ENCODE data around the gene MZF1. TPM values are rescaled to one million over a fixed set of nuclear protein-coding genes. Genes with fewer than 3 reads are reported as not detected.

The MZF1 gene
- total RNA-seq, 1 experiment from 2014 or later, result not detected

GRCh38 chr19:58552655-58553054 lies 20.5 kb downstream of the MZF1 start:
- Histone ChIP-seq H3K4me3 (no peak overlapping the region), H4K20me1 (ENCODE audit: insufficient read depth) (peaks cover under 1% of the 10 kb centered on the region; the same call in 1 of the 2 replicates), H3K36me3 (ENCODE audit: low read depth) (0 out of 2 replicates have a peak, but pooled peaks cover under 1% of the 10 kb centered on the region), H3K79me2 (ENCODE audit: low read depth) (peaks cover 27% of the 10 kb centered on the region), H3K27ac (no peak overlapping the region), H2AFZ (no peak overlapping the region), H3K9me3 (ENCODE audit: insufficient read depth, low read depth) (no peaks in the 10 kb centered on the region), H3K27me3 (ENCODE audit: insufficient read depth, low read depth) (no peaks in the 10 kb centered on the region), H3K9me2 (ENCODE audit: insufficient read depth) (no peaks in the 10 kb centered on the region), H3K4me2 (no peak overlapping the region), H3F3A (ENCODE audit: insufficient read depth, low read depth) (peaks cover 22% of the 10 kb centered on the region; the same call in 1 of the 2 replicates), H3K4me1 (replicated peaks; ENCODE audit: insufficient read depth) (peaks cover 7% of the 10 kb centered on the region; the same call in 1 of the 2 replicates)
- DNase-seq, result no peak
- ChIA-PET CTCF (no interaction called here), POLR2A (ENCODE audit: unreplicated experiment) (no interaction called here)
- intact Hi-C loops (cut with micrococcal nuclease; ENCODE audit: unreplicated experiment), result no loop called here
- no TSS peak for BruUV-seq (replicated peaks)
- TF ChIP-seq EZH2 (IDR thresholded peaks at IDR 0.05; ENCODE audit: low read depth) (no peak), CTCF (conservative IDR thresholded peaks at IDR 0.05) (no peak)

GRCh38 chr19:58551577-58552471 lies 21.3 kb downstream of the MZF1 start:
- Histone ChIP-seq H3K27me3 (ENCODE audit: insufficient read depth, low read depth) (no peaks in the 10 kb centered on the region), H3K4me3 (no peak overlapping the region), H3K9me2 (ENCODE audit: insufficient read depth) (no peaks in the 10 kb centered on the region), H3F3A (ENCODE audit: insufficient read depth, low read depth) (peaks cover 22% of the 10 kb centered on the region; the same call in 1 of the 2 replicates), H3K4me2 (no peak overlapping the region), H3K4me1 (replicated peaks; ENCODE audit: insufficient read depth) (peaks cover 7% of the 10 kb centered on the region; the same call in 1 of the 2 replicates), H4K20me1 (ENCODE audit: insufficient read depth) (peaks cover 9% of the 10 kb centered on the region; the same call in 1 of the 2 replicates), H3K36me3 (ENCODE audit: low read depth) (peaks cover 5% of the 10 kb centered on the region; the same call in 1 of the 2 replicates), H3K27ac (no peak overlapping the region), H3K9me3 (ENCODE audit: insufficient read depth, low read depth) (no peaks in the 10 kb centered on the region), H2AFZ (no peak overlapping the region), H3K79me2 (ENCODE audit: low read depth) (peaks cover 36% of the 10 kb centered on the region)
- no peak for DNase-seq
- ChIA-PET POLR2A (ENCODE audit: unreplicated experiment) (no interaction called here), CTCF (no interaction called here)
- TF ChIP-seq EZH2 (IDR thresholded peaks at IDR 0.05; ENCODE audit: low read depth), result no peak
- TF ChIP-seq CTCF (conservative IDR thresholded peaks at IDR 0.05), result no peak
- BruUV-seq (replicated peaks), result TSS peak; percentile 54
- intact Hi-C loops (cut with micrococcal nuclease; ENCODE audit: unreplicated experiment), result no loop called here

- BruUV-seq (replicated peaks), result no TSS peak
- intact Hi-C loops (cut with micrococcal nuclease; ENCODE audit: unreplicated experiment), result no loop called here
- peaks cover 16% of the 10 kb centered on the region for H4K20me1 ChIP-seq (ENCODE audit: insufficient read depth)
- H3K79me2 ChIP-seq (ENCODE audit: low read depth), result peaks cover 43% of the 10 kb centered on the region
- peaks cover 22% of the 10 kb centered on the region; the same call in 1 of the 2 replicates for H3F3A ChIP-seq (ENCODE audit: insufficient read depth, low read depth)
- H3K36me3 ChIP-seq (ENCODE audit: low read depth), result peaks cover 5% of the 10 kb centered on the region; the same call in 1 of the 2 replicates
- H3K4me3 ChIP-seq, result no peak overlapping the region
- H3K9me3 ChIP-seq (ENCODE audit: insufficient read depth, low read depth), result no peaks in the 10 kb centered on the region
- CTCF ChIA-PET, result no interaction called here
- no peak overlapping the region for H3K4me2 ChIP-seq
- no peak for TF ChIP-seq EZH2 (IDR thresholded peaks at IDR 0.05; ENCODE audit: low read depth)
- TF ChIP-seq CTCF (conservative IDR thresholded peaks at IDR 0.05), result no peak
- H3K9me2 ChIP-seq (ENCODE audit: insufficient read depth), result no peaks in the 10 kb centered on the region
- POLR2A ChIA-PET (ENCODE audit: unreplicated experiment), result no interaction called here
- no peak overlapping the region for H2AFZ ChIP-seq
- no peak for DNase-seq
- H3K27me3 ChIP-seq (ENCODE audit: insufficient read depth, low read depth), result no peaks in the 10 kb centered on the region
- H3K27ac ChIP-seq, result no peak overlapping the region
- H3K4me1 ChIP-seq (replicated peaks; ENCODE audit: insufficient read depth), result peaks cover 14% of the 10 kb centered on the region; the same call in 1 of the 2 replicates
Measured at GRCh38 chr19:58551123-58551497, 22.0 kb downstream of the MZF1 start.
